Activated gamma-delta T cell (primary cell): ENCODE measurements around the gene UBALD2.

Experiments used
- DNase-seq: peaks from one replicate; lab custom pipeline; 2025; lab: John Stamatoyannopoulos, UW

The UBALD2 gene

GRCh38 chr17:76318586-76318985 is 53.4 kb downstream of the UBALD2 start:
- no peak for DNase-seq
